ENCODE data around the gene GTF3C2.

GTF3C2 gene

GRCh38 chr2:27294928-27295327, 61.6 kb downstream of the GTF3C2 start:
- FAIRE-seq, result no peak

DNA sequence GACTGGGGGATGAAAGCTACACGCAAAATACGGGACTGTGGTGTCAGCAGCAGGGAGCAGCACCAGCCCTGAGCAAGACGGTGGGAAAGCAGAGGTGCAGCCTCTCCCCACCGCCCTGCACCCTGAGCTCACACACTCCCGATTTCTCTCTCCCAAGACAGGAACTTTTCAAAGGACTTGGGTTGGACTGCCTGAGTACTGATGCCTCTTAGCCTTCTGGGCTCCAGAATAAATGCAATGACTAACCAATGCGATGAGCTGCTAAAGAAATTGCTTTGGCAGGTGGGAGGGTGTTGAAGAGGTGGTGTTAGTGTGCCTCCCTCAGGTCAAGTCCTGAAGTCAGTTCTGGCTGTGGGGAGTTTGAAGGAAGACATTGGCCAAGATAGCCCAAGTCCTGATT, 64.7 kb downstream of the GTF3C2 start:
- FAIRE-seq, result no peak

DNA sequence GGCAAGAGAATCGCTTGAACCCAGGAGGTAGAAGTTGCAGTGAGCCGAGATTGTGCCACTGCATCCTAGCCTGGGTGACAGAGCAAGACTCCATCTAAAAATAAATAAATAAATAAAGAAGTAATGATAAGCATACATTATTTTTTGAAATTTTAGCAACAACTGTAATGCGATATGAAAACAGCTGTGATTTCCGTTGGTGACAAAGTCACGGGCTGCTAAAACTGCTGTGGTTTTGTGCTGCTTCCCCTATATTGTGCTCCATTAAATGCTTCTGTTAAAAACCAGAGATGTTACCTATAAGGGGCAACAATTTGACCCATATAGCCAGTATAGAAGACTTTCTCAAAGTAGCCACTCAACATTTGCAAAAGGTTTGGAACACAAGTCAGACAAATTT, 66.0 kb downstream of the GTF3C2 start:
- no peak for FAIRE-seq

- no peak for FAIRE-seq
Observed at GRCh38 chr2:27288610-27289009, 68.0 kb downstream of the GTF3C2 start.

GRCh38 chr2:27285481-27285880, 71.1 kb downstream of the GTF3C2 start:
- FAIRE-seq, result no peak

DNA sequence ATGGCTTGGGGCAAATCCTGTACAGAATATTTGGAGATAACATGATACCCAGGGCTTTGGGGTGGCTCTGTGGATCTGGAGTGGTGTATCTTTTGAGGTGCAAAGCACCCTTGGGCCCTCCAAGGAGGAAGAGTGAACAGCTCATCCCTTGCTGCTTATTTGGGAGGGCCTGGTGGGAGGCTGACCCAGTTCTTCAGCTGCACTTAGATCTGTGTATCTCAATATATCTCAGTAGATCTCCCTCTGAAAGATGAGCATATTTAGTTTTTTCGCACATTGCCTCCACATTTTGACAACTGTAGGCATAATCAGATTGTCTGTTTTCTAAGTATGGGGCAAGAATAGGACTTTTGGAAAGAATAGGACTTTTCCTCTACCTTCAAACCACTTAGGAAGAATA, 71.6 kb downstream of the GTF3C2 start:
- no peak for FAIRE-seq

DNA sequence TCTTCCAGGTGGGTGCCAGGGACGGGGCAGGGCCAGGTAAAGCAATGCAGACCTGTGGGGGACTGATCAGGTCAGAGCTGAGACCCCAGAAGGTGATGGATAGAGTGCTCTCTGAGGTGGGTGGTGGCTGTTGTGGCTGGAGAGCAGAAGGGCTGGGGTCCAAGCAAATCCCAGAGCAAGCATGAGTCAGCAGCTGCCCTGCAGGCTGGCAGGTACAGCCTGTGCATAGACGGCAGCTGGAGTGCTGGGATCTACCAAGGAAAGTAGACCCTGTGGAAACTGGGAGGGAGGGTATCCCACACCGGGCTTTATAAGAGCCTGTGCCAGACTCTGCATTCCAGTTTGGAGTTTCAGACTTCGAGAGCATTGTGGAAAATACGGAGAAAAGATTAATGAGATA, 73.7 kb downstream of the GTF3C2 start:
- no peak for FAIRE-seq

DNA sequence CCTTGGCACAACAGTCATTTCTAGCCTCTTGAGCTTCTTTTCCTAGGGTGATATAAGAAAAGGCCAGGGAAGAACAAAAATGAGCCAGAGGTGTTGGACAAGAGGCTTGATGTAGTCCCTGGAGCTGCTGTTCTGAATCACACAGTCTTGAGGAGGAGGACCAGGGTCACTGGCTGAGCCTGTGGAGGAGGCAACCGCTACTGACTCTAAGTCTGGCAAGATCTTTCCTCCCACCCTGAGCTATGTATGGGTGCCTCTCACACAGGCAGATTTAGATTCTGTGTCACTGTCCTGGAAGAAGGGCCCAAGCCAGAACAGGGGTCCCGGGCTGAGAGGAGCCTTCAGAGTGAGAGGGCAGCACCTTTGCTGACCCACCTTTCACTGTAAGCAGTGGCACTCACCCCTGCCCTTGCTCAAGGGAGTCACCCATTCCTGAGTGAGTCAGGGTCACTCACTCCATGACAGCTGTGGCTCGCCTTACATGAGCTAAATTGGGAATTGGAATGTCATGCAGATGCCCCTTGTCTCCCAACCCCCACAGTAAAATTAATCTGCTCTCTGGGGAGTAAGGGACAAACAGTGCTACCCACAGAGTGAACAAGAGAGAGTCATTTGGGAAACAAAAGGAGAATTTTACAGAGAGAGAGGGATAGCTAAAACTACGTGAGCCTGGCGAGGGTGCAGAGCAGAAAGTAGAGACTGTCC, 74.6 kb downstream of the GTF3C2 start, which contains the start of gene TRIM54:
Gene TRIM54, plus strand, starts transcription at position 575 of the 705 bp plus-strand sequence. CDS start 303 bp downstream, outside the sequence.
- FAIRE-seq, result no peak

GRCh38 chr2:27281442-27281841, 75.1 kb downstream of the GTF3C2 start:
- FAIRE-seq, result no peak

- no peak for FAIRE-seq
Observed at GRCh38 chr2:27280826-27281225, 75.7 kb downstream of the GTF3C2 start.

DNA sequence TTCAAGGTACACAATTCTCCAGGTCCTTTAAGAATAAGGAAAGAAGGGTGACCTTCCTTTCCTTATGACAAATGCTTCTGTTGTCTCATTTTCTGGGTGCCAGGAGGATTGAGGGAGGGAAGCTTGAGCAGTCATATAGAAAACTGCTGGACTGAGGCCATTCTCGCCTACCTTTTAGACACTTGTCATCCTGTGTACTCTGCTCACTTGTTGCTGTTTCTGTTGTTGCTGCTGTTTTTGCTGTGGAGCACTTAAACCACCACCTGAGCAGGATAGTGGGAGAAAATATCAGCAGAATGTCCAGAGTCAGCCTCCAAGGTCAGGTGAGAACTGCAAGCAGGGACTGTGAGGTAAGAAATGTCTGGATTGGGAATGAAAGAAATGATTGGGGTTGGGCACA, 78.6 kb downstream of the GTF3C2 start:
- no peak for FAIRE-seq
